Upper lobe of right lung (tissue), 1 donor: Measurements from ENCODE around the gene CTNNA3. TPM values are rescaled to one million over a fixed set of nuclear protein-coding genes. Genes with fewer than 3 reads are reported as not detected.

ENCODE experiments used
- ATAC-seq: fragments of 200-7000 bp; cut with Tn5 transposase; one replicate; pipeline ENCODE4 v1.9.1; 2020; ENCODE audit warnings: mild to moderate bottlenecking, moderate library complexity
- DNase-seq: peaks from one replicate; pipeline ENCODE4 v3.0.0-alpha.2; 2020
- H3K27ac ChIP-seq: fragments of 200-600 bp; one replicate; pipeline ENCODE4 v1.8.0; 2022
- H3K27me3 ChIP-seq: fragments of 200-600 bp; one replicate; pipeline ENCODE4 v1.8.0; 2022; ENCODE audit warnings: mild to moderate bottlenecking
- H3K36me3 ChIP-seq: fragments of 200-600 bp; one replicate; pipeline ENCODE4 v1.8.0; 2022
- H3K4me1 ChIP-seq: fragments of 200-600 bp; one replicate; pipeline ENCODE4 v1.8.0; 2022
- H3K4me3 ChIP-seq: fragments of 200-600 bp; one replicate; pipeline ENCODE4 v1.8.0; 2022; ENCODE audit warnings: mild to moderate bottlenecking
- H3K9me3 ChIP-seq: fragments of 200-600 bp; one replicate; pipeline ENCODE4 v1.8.0; 2022
- CTCF ChIP-seq: fragments of 200-600 bp; IDR thresholded peaks from one replicate; pipeline ENCODE4 v1.8.0; 2022; ENCODE audit warnings: antibody characterized with exemption
- intact Hi-C: fragments of 100-400 bp; cut with DNase I; formaldehyde crosslinking; loops from one replicate; pipeline ENCODE4 v1.11.0; 2022
- total RNA-seq: library from RNA; stranded (reverse); fragmentation: NEBNext Ultra II Directional; extraction: Animal tissue kit (Norgen Biotek cat#: 25700); gene quantifications from one replicate; pipeline ENCODE4 v1.2.1, GENCODE V29; 2021
- donor health status: DM: no; HTN: yes; CAD: no; lungs with severe emphysema.

Gene CTNNA3
- total RNA-seq, 1 donor from 2014 or later: 0.67 TPM

GRCh38 chr10:66656499-66656898 is 1039.5 kb downstream of the CTNNA3 start:
- H3K9me3 ChIP-seq: no peaks in the 10 kb centered on the region
- intact Hi-C loops: no loop called here
- TF ChIP-seq CTCF: no peak

GRCh38 chr10:66654861-66655260 is 1041.1 kb downstream of the CTNNA3 start:
- ATAC-seq (no peak), DNase-seq (no peak)
- Histone ChIP-seq H3K9me3 (no peaks in the 10 kb centered on the region), H3K4me1 (no peaks in the 10 kb centered on the region), H3K4me3 (no peak overlapping the region), H3K36me3 (no peaks in the 10 kb centered on the region), H3K27ac (no peak overlapping the region), H3K27me3 (no peaks in the 10 kb centered on the region)
- intact Hi-C loops: no loop called here
- no peak for TF ChIP-seq CTCF

More at GRCh38 chr10:66656499-66656898, 1039.5 kb downstream of the CTNNA3 start:
- Histone ChIP-seq H3K27ac (no peak overlapping the region), H3K27me3 (no peaks in the 10 kb centered on the region), H3K4me3 (no peak overlapping the region), H3K36me3 (no peaks in the 10 kb centered on the region), H3K4me1 (no peaks in the 10 kb centered on the region)
- no peak for DNase-seq
- ATAC-seq: no peak

GRCh38 chr10:66651308-66652082 is 1044.5 kb downstream of the CTNNA3 start:
- H3K4me1 ChIP-seq: no peaks in the 10 kb centered on the region
- peak; percentile 33 for ATAC-seq
- no peak for DNase-seq
- no peaks in the 10 kb centered on the region for H3K36me3 ChIP-seq
- intact Hi-C loops: no loop called here
- TF ChIP-seq CTCF: no peak
- no peaks in the 10 kb centered on the region for H3K9me3 ChIP-seq
- H3K27ac ChIP-seq: no peak overlapping the region
- no peak overlapping the region for H3K4me3 ChIP-seq
- no peaks in the 10 kb centered on the region for H3K27me3 ChIP-seq

- H3K4me1 ChIP-seq: no peaks in the 10 kb centered on the region
Observed at GRCh38 chr10:66649626-66650025, 1046.4 kb downstream of the CTNNA3 start.

GRCh38 chr10:66642217-66642616 is 1053.8 kb downstream of the CTNNA3 start:
- Histone ChIP-seq H3K27ac (no peak overlapping the region), H3K9me3 (no peaks in the 10 kb centered on the region), H3K27me3 (no peaks in the 10 kb centered on the region), H3K36me3 (no peaks in the 10 kb centered on the region), H3K4me3 (no peak overlapping the region), H3K4me1 (no peaks in the 10 kb centered on the region)
- intact Hi-C loops: no loop called here
- no peak for DNase-seq
- no peak for TF ChIP-seq CTCF
- ATAC-seq: no peak

More at GRCh38 chr10:66649626-66650025, 1046.4 kb downstream of the CTNNA3 start:
- H3K27me3 ChIP-seq: no peaks in the 10 kb centered on the region
- no peaks in the 10 kb centered on the region for H3K9me3 ChIP-seq
- DNase-seq (no peak), ATAC-seq (no peak)
- H3K27ac ChIP-seq: no peak overlapping the region
- no peak for TF ChIP-seq CTCF
- intact Hi-C loops: no loop called here
- H3K36me3 ChIP-seq: no peaks in the 10 kb centered on the region
- H3K4me3 ChIP-seq: no peak overlapping the region
